Spleen (tissue), 7 donors: ENCODE data around the gene PLEKHM3.

Experiments used
- CTCF ChIP-seq, 11 experiments: fragments of 200-600 bp in 7 of 11; fragments of 450-650 bp in 4 of 11; sonication (generic) in 4 of 11; IDR thresholded peaks in 8 of 11; conservative IDR thresholded peaks in 3 of 11; 1 replicate in 7 of 11; 2 replicates in 4 of 11; pipeline versions ENCODE4 v1.4.0 to v1.8.0; 2016 to 2021; ENCODE audit warnings: antibody characterized with exemption in 11 of 11, inconsistent platforms in 4 of 11, mild to moderate bottlenecking in 1 of 11
- POLR2AphosphoS5 ChIP-seq, 3 donors: sonication (generic); formaldehyde crosslinking; IDR thresholded peaks; one replicate each; pipeline ENCODE4 v1.5.1; 2017; ENCODE audit warnings: antibody characterized with exemption in 3 of 3
- donor health status: DM: no; HTN: no; CAD: no; lungs with moderate emphysema.
- donor health status: DM: no; HTN: no; CAD: no.
- donor health status: DM: no; HTN: no; CAD: no.

GRCh38 chr2:208066016-208066415, 40.7 kb upstream of the PLEKHM3 start:
- TF ChIP-seq CTCF (IDR thresholded peaks at IDR 0.05 in 8 of 11, conservative IDR thresholded peaks at IDR 0.05 in 3 of 11) (no peak), POLR2AphosphoS5 (IDR thresholded peaks at IDR 0.05) (no peak)
